ENCODE measurements around the gene LEP. TPM values are rescaled to one million over a fixed set of nuclear protein-coding genes. Genes with fewer than 3 reads are reported as not detected.

LEP gene
- total and polyA plus RNA-seq, 2 donors, result 5.3 TPM; not detected in 1

GRCh38 chr7:128265906-128266300 is 24.8 kb downstream of the LEP start:
- DNase-seq (ENCODE audit: extremely low spot score), result no peak
- 58% methylated on average over 5 of the region's 5 CpGs for WGBS

GRCh38 chr7:128266529-128266882 is 25.4 kb downstream of the LEP start:
- WGBS, result 59% methylated on average over 1 of the region's 1 CpG
- no peak for DNase-seq (ENCODE audit: extremely low spot score)
- no peak overlapping the region for H3K27ac ChIP-seq (ENCODE audit: low read depth)
- H3K36me3 ChIP-seq (ENCODE audit: insufficient read depth), result no peaks in the 10 kb centered on the region
- H3K4me1 ChIP-seq (ENCODE audit: insufficient read depth), result peaks cover 3% of the 10 kb centered on the region
- no peak overlapping the region for H3K4me3 ChIP-seq (ENCODE audit: low read depth, low read length)

More at GRCh38 chr7:128265906-128266300, 24.8 kb downstream of the LEP start:
- no peak overlapping the region for H3K4me3 ChIP-seq (ENCODE audit: low read depth, low read length)
- no peaks in the 10 kb centered on the region for H3K36me3 ChIP-seq (ENCODE audit: insufficient read depth)
- H3K27ac ChIP-seq (ENCODE audit: low read depth), result no peak overlapping the region
- peaks cover 3% of the 10 kb centered on the region for H3K4me1 ChIP-seq (ENCODE audit: insufficient read depth)

DNA sequence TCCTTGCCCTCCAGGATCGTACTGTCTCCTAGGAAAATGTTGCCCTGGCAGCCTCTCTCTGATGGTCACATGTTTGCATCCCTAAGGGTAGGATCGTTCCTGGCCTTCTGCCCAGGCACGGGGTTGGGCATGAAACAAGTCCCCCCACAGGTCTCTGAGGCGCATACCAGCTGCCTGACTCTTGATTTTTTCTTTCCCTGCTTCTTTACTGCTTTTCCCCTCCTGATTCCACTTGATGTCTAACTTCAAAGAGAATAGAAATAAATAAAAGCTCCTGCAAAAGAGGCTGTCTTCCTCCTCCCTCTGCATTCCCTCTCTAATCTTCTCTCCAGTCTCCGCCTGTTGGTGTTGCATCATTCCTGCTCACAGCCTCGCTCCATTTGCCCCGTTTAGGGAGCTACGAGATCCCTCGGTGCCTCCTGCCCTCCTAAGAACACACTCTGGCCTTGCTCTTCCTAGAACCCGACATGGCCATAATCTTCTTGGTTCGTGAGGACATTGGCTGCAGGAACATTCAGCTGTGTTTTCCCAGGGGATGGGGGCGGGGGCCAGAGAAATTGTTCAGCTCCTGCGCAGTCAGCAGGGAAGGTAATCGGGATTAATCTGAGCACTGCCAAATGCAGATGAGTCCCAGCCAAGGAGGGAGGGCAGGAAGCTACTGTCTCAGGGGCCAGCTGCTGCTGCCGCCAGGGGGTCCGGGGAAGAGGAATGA is 26.0 kb downstream of the LEP start:
- DNase-seq (ENCODE audit: extremely low spot score), result no peak
- peaks cover 3% of the 10 kb centered on the region for H3K4me1 ChIP-seq (ENCODE audit: insufficient read depth)
- peak overlapping the region; percentile 32 for H3K27ac ChIP-seq (ENCODE audit: low read depth)

GRCh38 chr7:128267595-128267924 is 26.5 kb downstream of the LEP start:
- H3K27ac ChIP-seq (ENCODE audit: low read depth), result peak overlapping the region; percentile 32
- no peak for DNase-seq (ENCODE audit: extremely low spot score)
- H3K4me3 ChIP-seq (ENCODE audit: low read depth, low read length), result no peak overlapping the region
- WGBS, result 44% methylated on average over 4 of the region's 4 CpGs
- peaks cover 3% of the 10 kb centered on the region for H3K4me1 ChIP-seq (ENCODE audit: insufficient read depth)
- no peaks in the 10 kb centered on the region for H3K36me3 ChIP-seq (ENCODE audit: insufficient read depth)

More for the DNA sequence above, 26.0 kb downstream of the LEP start:
- Histone ChIP-seq H3K36me3 (ENCODE audit: insufficient read depth) (no peaks in the 10 kb centered on the region), H3K4me3 (ENCODE audit: low read depth, low read length) (no peak overlapping the region)
- 12% methylated on average over 16 of the region's 16 CpGs for WGBS

DNA sequence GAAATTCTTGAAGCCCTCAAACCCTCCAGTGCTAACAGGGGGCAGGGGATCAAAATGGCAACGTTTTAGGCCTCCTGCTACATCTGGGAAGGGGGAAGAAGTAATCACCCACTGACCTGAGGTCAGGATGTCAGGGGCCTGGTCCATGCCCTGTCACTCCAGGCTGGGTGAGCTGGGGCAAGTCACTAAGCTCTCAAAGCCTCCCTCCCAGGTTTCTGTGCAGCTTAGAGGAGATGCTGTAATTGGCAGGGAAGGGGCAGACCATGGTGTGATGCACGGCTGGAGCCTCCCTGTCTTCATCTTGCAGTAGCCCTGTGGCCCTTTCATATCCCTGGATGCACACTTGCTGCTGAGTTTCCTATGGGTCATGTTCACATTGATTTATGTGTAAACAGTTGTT is 27.2 kb downstream of the LEP start:
- WGBS, result 45% methylated on average over 2 of the region's 2 CpGs
- H3K4me1 ChIP-seq (ENCODE audit: insufficient read depth), result peaks cover 3% of the 10 kb centered on the region
- no peak overlapping the region for H3K4me3 ChIP-seq (ENCODE audit: low read depth, low read length)
- H3K27ac ChIP-seq (ENCODE audit: low read depth), result no peak overlapping the region
- no peaks in the 10 kb centered on the region for H3K36me3 ChIP-seq (ENCODE audit: insufficient read depth)
- no peak for DNase-seq (ENCODE audit: extremely low spot score)

GRCh38 chr7:128270826-128271272 is 29.8 kb downstream of the LEP start:
- Histone ChIP-seq H3K36me3 (ENCODE audit: insufficient read depth) (no peaks in the 10 kb centered on the region), H3K27ac (ENCODE audit: low read depth) (no peak overlapping the region), H3K4me1 (ENCODE audit: insufficient read depth) (peaks cover 2% of the 10 kb centered on the region), H3K4me3 (ENCODE audit: low read depth, low read length) (no peak overlapping the region)
- WGBS, result 21% methylated on average over 31 of the region's 31 CpGs
- DNase-seq (ENCODE audit: extremely low spot score), result no peak

DNA sequence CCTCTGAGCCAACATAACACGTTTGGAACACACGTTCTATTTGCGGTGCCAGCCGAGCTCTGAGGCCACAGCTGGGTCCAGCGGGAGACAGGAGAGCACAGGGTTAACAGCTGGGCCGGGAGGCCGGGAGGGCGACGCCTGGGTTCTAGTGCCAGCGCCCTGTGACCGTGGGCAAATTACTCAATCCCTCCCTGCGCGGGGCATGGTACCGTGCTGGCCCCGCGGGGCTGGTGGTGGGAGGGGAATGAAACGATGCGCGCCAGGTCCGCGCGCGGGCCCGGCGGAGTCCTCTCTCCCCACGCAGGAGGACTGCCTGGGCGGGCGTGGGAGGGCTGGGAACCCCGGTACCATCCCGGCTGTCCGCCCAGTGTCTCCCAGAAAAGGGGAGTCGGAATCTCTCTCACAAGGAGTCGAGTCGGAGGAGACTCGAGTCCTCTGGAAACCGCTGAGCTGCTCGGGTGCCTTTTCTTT is 30.4 kb downstream of the LEP start:
- H3K4me3 ChIP-seq (ENCODE audit: low read depth, low read length), result peak overlapping the region; percentile 29
- DNase-seq (ENCODE audit: extremely low spot score), result no peak
- H3K36me3 ChIP-seq (ENCODE audit: insufficient read depth), result no peaks in the 10 kb centered on the region
- H3K4me1 ChIP-seq (ENCODE audit: insufficient read depth), result no peaks in the 10 kb centered on the region
- H3K27ac ChIP-seq (ENCODE audit: low read depth), result no peak overlapping the region
- WGBS, result 6% methylated on average over 37 of the region's 37 CpGs

DNA sequence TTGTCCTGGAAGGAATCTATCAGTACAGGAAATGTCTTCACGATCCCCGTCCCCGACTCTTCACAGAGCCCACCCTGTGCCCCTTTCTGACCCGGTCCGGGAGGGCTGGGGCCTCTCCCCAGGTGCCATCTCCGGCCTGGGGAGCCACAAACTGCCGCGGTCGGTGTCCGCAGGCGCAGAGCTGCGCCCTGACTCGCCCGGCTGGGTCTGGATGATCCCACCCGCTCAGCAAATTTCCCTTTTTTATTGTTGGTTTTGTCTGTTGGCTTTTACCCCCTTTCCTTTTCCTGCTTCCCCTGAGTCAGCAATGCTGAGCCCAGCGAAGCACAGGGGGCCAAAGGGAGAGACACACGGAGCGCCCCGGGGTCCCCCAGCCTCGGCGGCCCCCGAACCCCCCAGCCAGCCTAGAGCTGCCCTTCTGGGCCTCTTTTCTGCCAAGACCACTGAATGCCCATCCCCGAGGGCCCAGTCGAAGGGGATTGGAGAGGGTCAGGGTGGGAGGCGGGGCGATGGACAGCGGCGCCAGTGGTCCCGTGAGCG is 30.9 kb downstream of the LEP start:
- no peak for DNase-seq (ENCODE audit: extremely low spot score)
- no peak overlapping the region for H3K27ac ChIP-seq (ENCODE audit: low read depth)
- WGBS, result 24% methylated on average over 30 of the region's 30 CpGs
- no peaks in the 10 kb centered on the region for H3K4me1 ChIP-seq (ENCODE audit: insufficient read depth)
- no peaks in the 10 kb centered on the region for H3K36me3 ChIP-seq (ENCODE audit: insufficient read depth)
- no peak overlapping the region for H3K4me3 ChIP-seq (ENCODE audit: low read depth, low read length)

DNA sequence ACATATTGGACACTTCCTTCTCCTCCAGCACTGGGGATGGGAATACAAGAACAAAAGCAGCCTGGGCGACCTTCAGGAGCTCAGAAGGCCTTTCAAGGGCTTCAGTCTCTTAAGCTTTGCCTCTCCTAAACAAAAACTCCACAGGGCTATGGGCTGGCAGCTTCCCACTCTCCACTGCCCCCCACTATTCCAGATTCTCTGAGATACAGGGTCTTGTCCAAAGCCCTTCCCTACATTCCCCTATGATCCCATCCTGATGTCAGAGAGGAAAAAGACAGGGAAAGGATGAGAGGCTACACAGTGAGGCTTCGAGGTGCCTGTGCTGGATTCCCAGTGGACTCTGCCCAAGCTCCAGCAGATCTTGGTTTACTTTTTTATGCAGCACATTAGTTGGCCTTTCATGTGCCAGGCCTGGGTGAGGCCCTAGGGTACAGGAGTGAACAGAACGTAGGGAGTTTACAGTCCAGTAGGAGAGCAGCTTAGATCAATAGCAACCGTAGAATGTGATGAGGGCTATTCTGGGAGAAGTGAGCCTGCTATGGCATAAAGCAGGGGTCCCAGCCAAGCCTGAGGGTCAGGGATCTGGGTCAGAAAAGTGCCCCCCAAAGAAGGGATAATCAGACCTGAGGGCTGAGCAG is 33.3 kb downstream of the LEP start:
- no peak for DNase-seq (ENCODE audit: extremely low spot score)
- no peaks in the 10 kb centered on the region for H3K36me3 ChIP-seq (ENCODE audit: insufficient read depth)
- H3K27ac ChIP-seq (ENCODE audit: low read depth), result no peak overlapping the region
- H3K4me1 ChIP-seq (ENCODE audit: insufficient read depth), result no peaks in the 10 kb centered on the region
- no peak overlapping the region for H3K4me3 ChIP-seq (ENCODE audit: low read depth, low read length)
- WGBS, result 86% methylated on average over 4 of the region's 4 CpGs

DNA sequence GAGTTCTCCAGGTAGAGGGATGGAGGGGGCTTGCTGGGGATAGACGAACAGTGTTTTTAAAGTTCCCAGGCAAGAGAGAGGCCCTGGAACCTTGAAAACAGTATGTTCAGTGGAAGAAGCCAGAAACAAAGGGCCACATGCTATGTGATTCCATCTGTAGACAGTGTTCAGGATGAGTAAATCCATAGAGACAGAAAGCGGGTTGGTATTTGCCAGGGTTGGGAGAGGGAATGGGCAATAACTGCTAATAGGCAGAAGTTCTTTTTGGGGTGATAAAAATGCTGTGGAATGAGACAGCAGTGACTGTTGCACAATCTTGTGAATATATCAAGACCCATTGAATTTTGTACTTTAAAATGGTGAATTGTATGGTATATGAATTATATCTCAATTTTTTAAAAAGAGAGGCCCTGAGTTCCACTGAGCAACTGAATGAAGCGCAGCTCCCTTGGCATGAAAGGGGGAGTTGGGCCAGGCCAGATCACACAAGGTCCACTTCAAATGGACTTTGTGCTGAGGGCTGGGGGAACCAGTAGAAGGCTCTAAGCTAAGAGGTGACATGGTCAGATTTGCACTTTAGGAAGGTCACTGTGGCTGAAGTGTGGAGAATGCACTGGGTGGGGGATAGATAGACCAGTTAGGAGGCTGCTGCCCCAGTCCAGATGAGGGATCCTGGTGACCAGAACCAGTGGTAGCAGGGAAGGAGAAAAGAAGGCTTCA is 34.0 kb downstream of the LEP start:
- WGBS, result 64% methylated on average over 3 of the region's 3 CpGs
- no peak overlapping the region for H3K4me3 ChIP-seq (ENCODE audit: low read depth, low read length)
- H3K4me1 ChIP-seq (ENCODE audit: insufficient read depth), result no peaks in the 10 kb centered on the region
- no peak overlapping the region for H3K27ac ChIP-seq (ENCODE audit: low read depth)
- no peak for DNase-seq (ENCODE audit: extremely low spot score)
- H3K36me3 ChIP-seq (ENCODE audit: insufficient read depth), result no peaks in the 10 kb centered on the region

DNA sequence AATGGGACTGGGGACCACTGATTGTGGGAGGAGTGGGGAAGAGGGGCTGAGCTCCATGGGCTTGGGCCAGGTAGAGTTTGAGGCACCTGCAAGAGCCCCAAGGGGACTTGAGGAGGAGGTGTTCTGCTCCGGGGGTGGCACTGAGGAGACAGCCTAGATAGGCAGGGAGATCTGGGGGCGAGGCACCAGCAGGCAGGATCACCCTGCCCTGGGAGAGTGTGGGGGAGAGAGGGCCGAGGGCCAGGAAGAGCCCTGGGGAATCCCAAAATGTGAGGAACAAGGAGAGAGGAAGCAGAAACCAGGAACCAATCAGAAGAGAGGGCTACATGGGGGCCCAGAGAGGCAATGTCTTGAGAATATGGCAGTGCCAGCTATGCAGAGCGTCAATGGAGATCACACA is 34.6 kb downstream of the LEP start:
- no peak for DNase-seq (ENCODE audit: extremely low spot score)
- no peaks in the 10 kb centered on the region for H3K4me1 ChIP-seq (ENCODE audit: insufficient read depth)

DNA sequence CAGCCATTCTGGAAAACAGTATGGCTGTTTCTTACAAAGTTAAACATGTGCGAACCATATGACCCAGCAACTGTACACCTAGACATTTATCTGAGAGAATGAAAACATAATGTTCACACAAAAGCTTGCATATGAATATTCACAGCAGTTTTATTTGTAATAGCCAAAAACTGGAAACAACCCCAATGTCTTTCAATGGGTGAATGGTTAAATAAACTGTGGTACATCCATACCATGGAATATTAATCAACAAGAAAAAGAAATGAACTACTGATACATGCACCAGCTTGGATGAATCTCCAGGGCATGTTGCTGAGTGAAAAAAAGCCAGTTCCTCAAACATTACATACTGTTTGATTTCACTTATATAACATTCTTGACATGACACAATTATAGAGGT is 37.3 kb downstream of the LEP start:
- Histone ChIP-seq H3K27ac (ENCODE audit: low read depth) (no peak overlapping the region), H3K4me1 (ENCODE audit: insufficient read depth) (no peaks in the 10 kb centered on the region), H3K4me3 (ENCODE audit: low read depth, low read length) (no peak overlapping the region), H3K36me3 (ENCODE audit: insufficient read depth) (no peaks in the 10 kb centered on the region)
- DNase-seq (ENCODE audit: extremely low spot score), result no peak
- WGBS, result 93% methylated on average over 1 of the region's 1 CpG

More for the DNA sequence above, 34.6 kb downstream of the LEP start:
- WGBS, result 82% methylated on average over 4 of the region's 4 CpGs
- Histone ChIP-seq H3K36me3 (ENCODE audit: insufficient read depth) (no peaks in the 10 kb centered on the region), H3K27ac (ENCODE audit: low read depth) (no peak overlapping the region), H3K4me3 (ENCODE audit: low read depth, low read length) (no peak overlapping the region)

DNA sequence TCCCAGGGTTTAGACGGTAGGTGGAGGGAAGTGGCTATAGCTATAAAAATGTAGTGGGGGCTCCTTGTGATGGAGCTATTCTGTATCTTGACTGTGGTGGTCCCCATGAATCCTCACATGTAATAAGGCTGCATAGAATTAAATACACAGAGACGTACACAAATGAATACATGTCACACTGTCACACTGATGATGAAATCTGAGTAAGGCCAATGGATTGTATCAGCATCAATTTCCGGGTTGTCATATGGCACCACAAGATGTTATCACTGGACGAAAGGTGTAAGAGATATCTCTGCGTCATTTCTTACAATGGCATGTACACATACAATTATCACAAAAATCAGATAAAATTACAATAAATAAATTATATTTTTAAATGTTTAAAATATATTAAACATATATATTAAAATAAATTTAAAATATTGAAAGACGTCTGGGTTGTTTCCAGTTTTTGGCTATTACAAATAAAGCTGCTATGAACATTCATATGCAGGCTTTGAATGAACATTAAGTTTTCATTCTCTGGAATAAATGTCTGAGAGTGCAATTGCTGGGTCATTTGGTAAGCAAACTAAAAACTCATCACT is 38.1 kb downstream of the LEP start:
- no peaks in the 10 kb centered on the region for H3K36me3 ChIP-seq (ENCODE audit: insufficient read depth)
- no peak overlapping the region for H3K4me3 ChIP-seq (ENCODE audit: low read depth, low read length)
- no peak overlapping the region for H3K27ac ChIP-seq (ENCODE audit: low read depth)
- no peak for DNase-seq (ENCODE audit: extremely low spot score)
- WGBS, result 91% methylated on average over 6 of the region's 6 CpGs
- no peaks in the 10 kb centered on the region for H3K4me1 ChIP-seq (ENCODE audit: insufficient read depth)
